ENCODE results near the gene TANGO2. TPM values are rescaled to one million over a fixed set of nuclear protein-coding genes. Genes with fewer than 3 reads are reported as not detected.

The TANGO2 gene
- total and polyA plus RNA-seq, 12 donors, result 25.1 to 87.0 (median 43.5) TPM

DNA sequence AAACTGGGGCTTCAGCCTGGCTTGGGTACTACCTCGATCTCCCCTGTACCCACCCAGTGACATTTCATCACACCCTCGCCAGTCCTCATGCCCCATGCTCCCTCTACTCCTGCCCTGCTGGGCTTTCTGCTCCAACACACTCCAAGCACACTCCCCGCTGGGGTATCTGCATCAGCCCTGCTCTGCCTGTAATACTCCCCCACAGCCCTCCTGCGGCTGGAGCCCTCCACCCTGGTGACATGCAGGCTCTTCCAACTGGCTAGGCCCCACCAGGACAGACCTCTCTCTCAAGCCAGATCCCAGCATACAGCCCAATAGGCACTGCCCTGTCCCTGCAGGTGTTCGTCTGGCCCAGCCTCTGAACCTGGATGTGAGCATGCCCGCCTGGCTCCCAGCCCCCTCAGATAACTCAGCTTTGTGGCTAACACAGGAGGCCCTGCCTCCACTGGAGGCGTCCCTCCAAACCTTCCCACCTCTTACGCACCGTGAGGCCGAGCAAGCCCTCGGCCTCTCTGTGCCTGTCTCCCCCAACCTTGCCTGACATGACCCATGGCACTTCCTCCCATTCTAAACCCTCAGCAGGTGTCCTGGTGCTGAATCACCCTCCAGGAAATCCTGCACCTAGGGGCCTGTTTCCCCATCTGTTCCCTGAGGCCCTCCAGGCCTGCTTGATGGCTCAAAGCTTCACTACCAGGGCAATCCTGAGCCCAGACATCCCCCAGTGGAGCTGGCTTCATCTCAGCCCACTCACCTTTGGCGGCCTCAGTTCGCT, 45.8 kb upstream of the TANGO2 start:
- H3K4me1 ChIP-seq (replicated peaks in 1 of 2), result peaks cover 6 to 7% of the 10 kb centered on the region in 2 donors
- TF ChIP-seq POLR2A (IDR thresholded peaks at IDR 0.05), result no peak
- TF ChIP-seq, protein P1, sequence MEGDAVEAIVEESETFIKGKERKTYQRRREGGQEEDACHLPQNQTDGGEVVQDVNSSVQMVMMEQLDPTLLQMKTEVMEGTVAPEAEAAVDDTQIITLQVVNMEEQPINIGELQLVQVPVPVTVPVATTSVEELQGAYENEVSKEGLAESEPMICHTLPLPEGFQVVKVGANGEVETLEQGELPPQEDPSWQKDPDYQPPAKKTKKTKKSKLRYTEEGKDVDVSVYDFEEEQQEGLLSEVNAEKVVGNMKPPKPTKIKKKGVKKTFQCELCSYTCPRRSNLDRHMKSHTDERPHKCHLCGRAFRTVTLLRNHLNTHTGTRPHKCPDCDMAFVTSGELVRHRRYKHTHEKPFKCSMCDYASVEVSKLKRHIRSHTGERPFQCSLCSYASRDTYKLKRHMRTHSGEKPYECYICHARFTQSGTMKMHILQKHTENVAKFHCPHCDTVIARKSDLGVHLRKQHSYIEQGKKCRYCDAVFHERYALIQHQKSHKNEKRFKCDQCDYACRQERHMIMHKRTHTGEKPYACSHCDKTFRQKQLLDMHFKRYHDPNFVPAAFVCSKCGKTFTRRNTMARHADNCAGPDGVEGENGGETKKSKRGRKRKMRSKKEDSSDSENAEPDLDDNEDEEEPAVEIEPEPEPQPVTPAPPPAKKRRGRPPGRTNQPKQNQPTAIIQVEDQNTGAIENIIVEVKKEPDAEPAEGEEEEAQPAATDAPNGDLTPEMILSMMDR (IDR thresholded peaks at IDR 0.05), result no peak
- H3K27me3 ChIP-seq, result no peaks in the 10 kb centered on the region
- no peak for DNase-seq
- H3K4me3 ChIP-seq, result no peak overlapping the region
- no peak overlapping the region for H3K27ac ChIP-seq
- H3K9me3 ChIP-seq (replicated peaks in 1 of 3), result no peaks in the 10 kb centered on the region
- WGBS, 4 donors, result 67 to 84% (median 75%) methylated on average over 5 to 13 of the region's 13 CpGs
- intact Hi-C loops (cut with DNase I), result loop anchor here (5.0 to 10.0 kb wide), 4 partner anchors 42 to 157 kb away; partner anchors contain the start of genes ARVCF (in 1 of the 2), DGCR8 (in 1 of the 2) and ZDHHC8 (in 1 of the 2)
- peaks cover 0 to 20% of the 10 kb centered on the region in 2 donors for H3K36me3 ChIP-seq (replicated peaks in 1 of 2)

DNA sequence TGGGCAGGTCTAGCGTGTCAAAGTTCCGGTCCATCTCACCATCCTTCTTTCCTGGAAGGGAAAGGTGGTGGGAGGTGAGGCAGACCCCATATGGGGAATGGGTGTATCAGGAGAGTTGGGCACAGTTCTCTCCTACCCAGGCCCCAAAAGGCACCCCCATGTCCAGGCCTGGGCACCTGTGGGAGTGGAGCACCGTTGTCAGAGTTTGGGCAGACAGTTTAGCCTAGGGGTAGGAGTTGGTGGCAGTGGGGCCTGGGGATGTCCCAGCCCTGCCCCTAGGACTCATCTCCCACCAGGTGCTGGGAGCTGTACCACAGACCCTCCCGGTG, 45.2 kb upstream of the TANGO2 start:
- 84 to 100% (median 93%) methylated on average over 2 to 4 of the region's 4 CpGs for whole genome bisulfite sequencing, 4 donors
- no peak overlapping the region for H3K27ac ChIP-seq
- DNase-seq, result no peak
- no peaks in the 10 kb centered on the region for H3K27me3 ChIP-seq
- no peak overlapping the region for H3K4me3 ChIP-seq
- peaks cover under 1 to 3% of the 10 kb centered on the region in 2 donors for H3K4me1 ChIP-seq (replicated peaks in 1 of 2)
- H3K9me3 ChIP-seq (replicated peaks in 1 of 3), result no peaks in the 10 kb centered on the region
- intact Hi-C loops (cut with DNase I), result loop anchor here in 1 of 2 donors (10.0 kb wide), 1 partner anchor 109 kb away; the partner anchor contains the start of gene DGCR8
- TF ChIP-seq POLR2A (IDR thresholded peaks at IDR 0.05), result no peak
- TF ChIP-seq, protein P1 (IDR thresholded peaks at IDR 0.05), result no peak
- peaks cover 0 to 19% of the 10 kb centered on the region in 2 donors for H3K36me3 ChIP-seq (replicated peaks in 1 of 2)

DNA sequence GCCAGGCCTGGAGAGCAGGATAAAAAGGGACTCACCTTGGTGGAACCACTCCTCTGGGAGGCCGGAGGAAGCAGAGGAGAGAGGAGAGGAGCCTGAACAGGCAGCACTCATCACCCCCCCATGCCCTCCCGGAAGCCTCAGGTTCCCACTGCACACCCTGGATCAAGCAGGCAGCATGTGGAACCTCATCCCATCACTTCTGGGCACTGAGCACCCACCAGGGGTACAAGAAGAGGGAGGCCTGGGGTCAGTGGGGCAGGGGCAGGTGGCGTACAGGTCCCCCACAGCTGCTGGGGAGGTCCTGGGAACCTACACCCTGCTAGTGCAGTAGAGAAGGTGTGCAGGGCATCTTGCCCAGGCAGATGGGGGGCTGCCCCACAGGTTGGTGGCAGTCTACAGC, 44.2 kb upstream of the TANGO2 start:
- WGBS, 4 donors, result 89 to 100% (median 91%) methylated on average over 1 to 3 of the region's 3 CpGs
- no peak overlapping the region for H3K4me3 ChIP-seq
- intact Hi-C loops (cut with DNase I), result loop anchor here in 1 of 2 donors (10.0 kb wide), 1 partner anchor 108 kb away; the partner anchor contains the start of gene DGCR8
- peaks cover 0 to 25% of the 10 kb centered on the region in 2 donors for H3K36me3 ChIP-seq (replicated peaks in 1 of 2)
- no peaks in the 10 kb centered on the region for H3K27me3 ChIP-seq
- H3K27ac ChIP-seq, result no peak overlapping the region
- H3K4me1 ChIP-seq (replicated peaks in 1 of 2), result no peaks in the 10 kb centered on the region
- DNase-seq, result no peak
- no peaks in the 10 kb centered on the region for H3K9me3 ChIP-seq (replicated peaks in 1 of 3)
- TF ChIP-seq POLR2A (IDR thresholded peaks at IDR 0.05), result no peak
- TF ChIP-seq, protein P1 (IDR thresholded peaks at IDR 0.05), result no peak

DNA sequence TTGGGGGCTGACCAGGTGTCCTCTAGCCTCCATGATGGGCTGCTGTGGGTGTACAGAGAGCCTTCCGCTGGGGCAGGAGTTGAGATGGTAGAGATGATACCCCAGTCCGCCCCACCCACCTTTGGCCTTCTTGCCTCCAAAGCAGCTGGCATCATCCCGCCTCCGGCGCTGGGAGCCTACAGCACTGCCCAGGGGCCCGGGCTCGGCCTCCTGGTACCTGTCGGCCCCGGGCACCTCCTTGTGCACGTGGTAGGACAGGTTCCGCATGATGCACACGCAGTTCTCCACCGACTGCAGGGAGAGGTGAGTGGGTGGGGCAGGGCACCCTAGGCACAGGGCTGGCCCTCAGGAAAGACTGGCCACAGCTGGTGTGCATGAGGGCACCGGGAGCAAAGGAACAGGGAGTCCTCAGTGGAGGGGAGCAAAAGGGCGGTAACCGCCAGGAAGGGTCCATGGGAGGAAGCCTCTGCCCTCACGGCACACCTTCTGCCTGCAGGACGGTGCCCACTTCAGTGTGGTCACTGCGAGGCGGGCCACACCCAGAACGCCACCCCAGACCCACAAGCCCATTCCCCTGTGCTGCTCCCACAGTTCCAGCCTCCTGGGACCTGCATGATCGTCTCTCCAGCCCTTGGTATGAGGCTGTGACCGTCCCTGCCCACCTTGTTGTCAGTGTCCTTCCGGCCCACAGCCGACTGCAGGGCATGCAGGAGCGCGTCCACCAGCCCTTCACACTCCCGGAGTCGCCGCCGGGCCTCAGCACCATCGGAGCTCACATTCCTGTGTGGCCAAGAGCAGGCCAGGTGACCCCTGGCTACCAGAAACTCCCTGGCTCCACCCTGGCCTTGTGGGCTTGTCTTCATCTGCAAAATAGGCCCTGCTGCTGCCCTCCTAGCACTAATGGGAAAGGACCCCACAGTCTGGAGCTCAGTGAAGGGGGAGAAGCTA, 43.3 kb upstream of the TANGO2 start:
- no peak overlapping the region for H3K4me3 ChIP-seq
- DNase-seq, result no peak
- no peaks in the 10 kb centered on the region for H3K27me3 ChIP-seq
- H3K9me3 ChIP-seq (replicated peaks in 1 of 3), result no peaks in the 10 kb centered on the region
- no peaks in the 10 kb centered on the region for H3K4me1 ChIP-seq (replicated peaks in 1 of 2)
- H3K27ac ChIP-seq, result no peak overlapping the region
- WGBS, 4 donors, result 91 to 95% (median 94%) methylated on average over 23 to 32 of the region's 32 CpGs
- intact Hi-C loops (cut with DNase I), result loop anchor here in 1 of 2 donors (10.0 kb wide), 1 partner anchor 107 kb away; the partner anchor contains the start of gene DGCR8
- peaks cover 0 to 25% of the 10 kb centered on the region in 2 donors for H3K36me3 ChIP-seq (replicated peaks in 1 of 2)
- TF ChIP-seq, protein P1 (IDR thresholded peaks at IDR 0.05), result no peak

Data from adrenal gland (tissue), 12 donors.